Ishikawa (cell line): ENCODE data around the gene ERP29.

ENCODE experiments used
- CEBPB ChIP-seq: IDR thresholded peaks from 2 replicates; pipeline ENCODE4 v1.6.1; 2012
- CREB1 ChIP-seq: IDR thresholded peaks from 2 replicates; pipeline ENCODE4 v1.6.1; 2012; ENCODE audit warnings: low read depth
- EGR1 ChIP-seq: IDR thresholded peaks from 2 replicates; pipeline ENCODE4 v1.6.1; 2012
- EP300 ChIP-seq: IDR thresholded peaks from 2 replicates; pipeline ENCODE4 v1.6.1; 2012; ENCODE audit warnings: borderline replicate concordance
- FOXM1 ChIP-seq: IDR thresholded peaks from 2 replicates; pipeline ENCODE4 v1.6.1; 2012; ENCODE audit warnings: low read depth, borderline replicate concordance
- MAX ChIP-seq: IDR thresholded peaks from 2 replicates; pipeline ENCODE4 v1.6.1; 2012
- NFIC ChIP-seq: IDR thresholded peaks from 2 replicates; pipeline ENCODE4 v1.6.1; 2012
- RAD21 ChIP-seq: IDR thresholded peaks from 2 replicates; pipeline ENCODE4 v1.6.1; 2012; ENCODE audit warnings: low read depth
- REST ChIP-seq: IDR thresholded peaks from 2 replicates; pipeline ENCODE4 v1.6.1; 2012; ENCODE audit warnings: low read depth, mild to moderate bottlenecking
- TAF1 ChIP-seq: IDR thresholded peaks from 2 replicates; pipeline ENCODE4 v1.6.1; 2012; ENCODE audit warnings: low read depth, mild to moderate bottlenecking
- TCF12 ChIP-seq: IDR thresholded peaks from 2 replicates; pipeline ENCODE4 v1.6.1; 2012; ENCODE audit warnings: low read depth
- TEAD4 ChIP-seq: IDR thresholded peaks from 2 replicates; pipeline ENCODE4 v1.6.1; 2012
- YY1 ChIP-seq: IDR thresholded peaks from 2 replicates; pipeline ENCODE4 v1.6.1; 2012; ENCODE audit warnings: low read depth
- ZBTB7A ChIP-seq: IDR thresholded peaks from 2 replicates; pipeline ENCODE4 v1.6.1; 2012; ENCODE audit warnings: low read depth
- TF ChIP-seq, protein P1 (sequence below): IDR thresholded peaks from 2 replicates; pipeline ENCODE4 v1.6.1; 2012

Gene ERP29

DNA sequence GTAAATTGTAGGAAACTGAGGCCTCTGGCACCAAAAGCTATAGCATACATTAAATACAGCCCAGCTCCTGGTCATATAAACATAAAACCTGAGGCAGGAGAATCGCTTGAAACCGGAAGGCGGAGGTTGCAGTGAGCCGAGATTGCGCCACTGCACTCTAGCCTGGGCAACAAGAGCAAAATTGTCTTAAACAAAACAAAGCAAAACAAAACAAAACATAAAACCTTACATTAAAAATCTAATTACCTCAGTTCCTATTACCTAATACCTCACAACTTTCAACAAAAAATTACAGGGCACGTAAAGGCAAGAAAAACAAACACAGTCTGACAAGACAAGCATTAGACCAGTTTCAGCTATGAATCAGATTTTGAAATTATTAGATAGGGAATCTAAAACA is 36.9 kb upstream of the ERP29 start:
- TF ChIP-seq RAD21 (no peak), TCF12 (no peak), CREB1 (no peak), EP300 (no peak), CEBPB (no peak), TEAD4 (no peak), YY1 (no peak), ZBTB7A (no peak), MAX (no peak), REST (no peak), EGR1 (no peak), NFIC (no peak), TAF1 (no peak), FOXM1 (no peak)
- TF ChIP-seq, protein P1, sequence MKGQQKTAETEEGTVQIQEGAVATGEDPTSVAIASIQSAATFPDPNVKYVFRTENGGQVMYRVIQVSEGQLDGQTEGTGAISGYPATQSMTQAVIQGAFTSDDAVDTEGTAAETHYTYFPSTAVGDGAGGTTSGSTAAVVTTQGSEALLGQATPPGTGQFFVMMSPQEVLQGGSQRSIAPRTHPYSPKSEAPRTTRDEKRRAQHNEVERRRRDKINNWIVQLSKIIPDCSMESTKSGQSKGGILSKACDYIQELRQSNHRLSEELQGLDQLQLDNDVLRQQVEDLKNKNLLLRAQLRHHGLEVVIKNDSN = no peak

DNA sequence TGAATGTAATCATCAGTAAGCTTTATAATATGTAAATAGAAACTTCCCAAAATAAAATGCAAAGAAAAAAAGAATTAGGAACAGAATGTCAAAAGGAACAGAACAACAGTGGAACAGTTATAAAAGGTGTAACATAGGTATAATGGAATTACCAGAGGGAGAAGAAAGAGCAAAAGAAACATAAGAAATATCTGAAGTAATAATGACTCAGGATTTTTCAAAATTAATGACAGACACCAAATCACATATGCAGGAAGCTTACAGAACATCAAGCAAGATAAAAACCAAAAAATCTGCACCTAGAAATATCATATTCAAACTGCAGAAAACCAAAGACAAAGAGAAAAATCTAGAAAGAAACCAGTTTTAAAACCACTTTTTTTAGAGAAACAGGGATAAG is 36.4 kb upstream of the ERP29 start:
- no peak for TF ChIP-seq REST
- TF ChIP-seq TAF1 = no peak
- no peak for TF ChIP-seq NFIC
- no peak for TF ChIP-seq TEAD4
- TF ChIP-seq CEBPB = no peak
- TF ChIP-seq ZBTB7A = no peak
- no peak for TF ChIP-seq RAD21
- TF ChIP-seq CREB1 = no peak
- TF ChIP-seq, protein P1 = no peak
- TF ChIP-seq EGR1 = no peak
- TF ChIP-seq MAX = no peak

DNA sequence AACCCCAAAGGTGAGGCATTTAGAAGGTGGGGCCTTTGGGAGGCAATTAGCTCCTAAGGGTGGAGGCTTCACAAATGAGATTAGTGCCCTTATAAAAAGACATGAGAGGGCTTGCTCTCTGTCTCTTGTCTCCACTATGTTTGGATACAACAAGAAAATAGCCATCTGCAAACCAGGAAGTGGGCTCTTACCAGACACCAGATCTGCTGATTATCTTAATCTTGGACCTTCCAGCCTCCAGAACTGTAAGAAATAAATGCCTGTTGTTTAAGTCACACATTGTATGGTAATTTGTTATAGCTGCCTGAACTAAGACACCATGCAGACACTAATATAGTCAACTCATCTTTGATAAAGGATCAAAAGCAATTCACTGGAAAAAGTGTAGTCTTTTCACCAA is 34.7 kb upstream of the ERP29 start:
- TF ChIP-seq TCF12 (no peak), EP300 (no peak), FOXM1 (no peak), CEBPB (no peak), MAX (no peak), EGR1 (no peak), REST (no peak), NFIC (no peak), YY1 (no peak), CREB1 (no peak), ZBTB7A (no peak), TEAD4 (no peak)
- TF ChIP-seq, protein P1 = no peak

- TF ChIP-seq TCF12 (no peak), YY1 (no peak), RAD21 (no peak), NFIC (no peak), FOXM1 (no peak), EGR1 (no peak), EP300 (no peak), TAF1 (no peak), REST (no peak), CREB1 (no peak), TEAD4 (no peak), ZBTB7A (no peak)
- TF ChIP-seq, protein P1 = no peak
These were observed 32.6 kb upstream of the ERP29 start for GRCh38 chr12:111980598-111980997.
